Measurements from ENCODE around the gene INSYN2A.

DNA sequence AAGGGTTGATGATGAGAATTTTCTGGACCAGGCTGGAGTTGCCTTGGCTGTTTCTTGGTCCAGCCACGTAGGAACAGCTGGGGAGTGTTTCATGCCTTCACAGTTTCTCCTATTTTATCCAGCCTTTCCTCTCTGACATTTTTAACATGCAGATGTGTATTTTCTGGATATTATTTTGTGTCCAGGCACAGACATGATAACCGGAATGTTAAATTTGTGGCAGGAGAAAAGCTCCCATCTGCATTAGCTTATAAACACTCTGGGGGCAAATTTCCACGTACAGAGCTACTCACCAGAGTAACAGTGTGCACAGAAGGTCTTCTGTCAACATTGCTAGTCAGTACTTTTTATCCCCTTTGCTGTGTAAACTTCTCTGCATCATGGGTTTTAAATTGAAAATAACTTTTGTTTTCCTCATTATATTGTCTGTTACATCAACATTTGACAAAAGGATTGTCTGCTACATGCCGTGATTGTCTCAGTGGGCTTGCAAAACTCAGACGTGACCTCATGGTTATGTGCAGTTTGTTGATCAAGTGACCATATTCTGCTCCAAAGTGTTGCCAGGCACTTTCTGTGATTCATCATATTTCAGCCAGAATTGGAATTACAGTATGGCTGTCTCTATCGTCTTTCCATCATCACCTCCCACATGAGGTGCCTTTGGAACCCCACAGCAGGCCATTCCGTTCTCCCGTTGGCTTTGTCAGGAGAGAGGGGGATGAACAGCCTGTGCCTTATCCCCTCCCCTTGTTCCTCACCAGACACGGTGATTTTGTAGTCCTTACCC, 41.4 kb downstream of the INSYN2A start:
- TF ChIP-seq GATA3 (IDR thresholded peaks at IDR 0.05; ENCODE audit: low read depth, low read length) (no peak), GATA2 (IDR thresholded peaks at IDR 0.05; ENCODE audit: low read depth, low read length) (no peak)
